Parathyroid adenoma (tissue), 2 donors: ENCODE results near the gene DHRS2.

Source experiments
- H2AFZ ChIP-seq: fragments of 300-600 bp; sonication (generic); one replicate; pipeline ENCODE4 v1.7.0; 2017; ENCODE audit warnings: antibody characterized with exemption, mild to moderate bottlenecking
- H3K27ac ChIP-seq: fragments of 300-600 bp; sonication (generic); one replicate; pipeline ENCODE4 v1.7.0; 2017
- H3K27me3 ChIP-seq: fragments of 300-600 bp; sonication (generic); one replicate; pipeline ENCODE4 v1.7.0; 2017; ENCODE audit warnings: low read length; ENCODE audit not compliant: control insufficient read depth, insufficient read depth
- H3K36me3 ChIP-seq: fragments of 300-600 bp; sonication (generic); one replicate; pipeline ENCODE4 v1.7.0; 2017; ENCODE audit warnings: low read length; ENCODE audit not compliant: control insufficient read depth, insufficient read depth
- H3K4me1 ChIP-seq: fragments of 300-600 bp; sonication (generic); one replicate; pipeline ENCODE4 v1.7.0; 2017; ENCODE audit warnings: control low read depth
- H3K4me2 ChIP-seq: fragments of 300-600 bp; sonication (generic); one replicate; pipeline ENCODE4 v1.7.0; 2017; ENCODE audit warnings: low read length
- H3K4me3 ChIP-seq: fragments of 300-600 bp; sonication (generic); one replicate; pipeline ENCODE4 v1.7.0; 2017; ENCODE audit warnings: low read depth, low read length
- H3K79me2 ChIP-seq: fragments of 300-600 bp; sonication (generic); one replicate; pipeline ENCODE4 v1.7.0; 2017; ENCODE audit warnings: control low read depth
- H3K9ac ChIP-seq: fragments of 300-600 bp; sonication (generic); one replicate; pipeline ENCODE4 v1.7.0; 2017; ENCODE audit warnings: mild to moderate bottlenecking
- H3K9me3 ChIP-seq: fragments of 300-600 bp; sonication (generic); one replicate; pipeline ENCODE4 v1.7.0; 2017; ENCODE audit warnings: low read length; ENCODE audit not compliant: control insufficient read depth
- TF ChIP-seq, protein P1 (sequence below): fragments of 300-600 bp; sonication (generic); IDR thresholded peaks from one replicate; pipeline ENCODE4 v1.7.0; 2017; ENCODE audit warnings: antibody characterized with exemption, mild to moderate bottlenecking
- donor health status: primary hyperparathyroidism.

Gene DHRS2

DNA sequence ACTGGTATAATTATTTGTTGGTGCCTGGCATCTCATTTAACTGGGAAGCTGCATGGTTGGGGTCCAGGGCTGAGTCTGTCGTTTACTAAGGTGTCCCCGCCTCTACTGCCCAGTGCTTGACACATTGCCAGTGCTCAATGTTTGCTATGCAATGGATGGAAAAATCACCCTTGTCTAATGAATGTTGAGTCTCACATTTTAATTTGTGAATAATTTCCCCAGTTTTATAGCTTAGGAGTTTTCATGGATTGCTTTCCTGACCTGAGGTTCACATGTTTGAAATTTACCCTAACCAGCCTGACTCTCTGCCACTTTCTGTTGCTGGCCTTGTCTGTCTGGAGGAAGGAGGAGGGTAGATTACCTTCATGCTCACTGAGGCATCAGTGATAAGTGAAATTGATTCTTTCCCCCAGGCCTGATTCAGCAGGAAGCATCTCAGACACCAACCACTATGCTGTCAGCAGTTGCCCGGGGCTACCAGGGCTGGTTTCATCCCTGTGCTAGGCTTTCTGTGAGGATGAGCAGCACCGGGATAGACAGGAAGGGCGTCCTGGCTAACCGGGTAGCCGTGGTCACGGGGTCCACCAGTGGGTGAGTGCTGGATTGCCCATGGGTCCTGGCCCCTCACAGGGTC lies 2.4 kb downstream of the DHRS2 start:
- no peaks in the 10 kb centered on the region for H3K27me3 ChIP-seq
- peaks cover 46% of the 10 kb centered on the region for H3K4me1 ChIP-seq
- no peak overlapping the region for H3K9ac ChIP-seq
- H2AFZ ChIP-seq, result peak overlapping the region; percentile 43
- no peaks in the 10 kb centered on the region for H3K36me3 ChIP-seq
- no peak overlapping the region for H3K4me2 ChIP-seq
- no peak overlapping the region for H3K4me3 ChIP-seq
- H3K27ac ChIP-seq, result peak overlapping the region; percentile 85
- TF ChIP-seq, protein P1, sequence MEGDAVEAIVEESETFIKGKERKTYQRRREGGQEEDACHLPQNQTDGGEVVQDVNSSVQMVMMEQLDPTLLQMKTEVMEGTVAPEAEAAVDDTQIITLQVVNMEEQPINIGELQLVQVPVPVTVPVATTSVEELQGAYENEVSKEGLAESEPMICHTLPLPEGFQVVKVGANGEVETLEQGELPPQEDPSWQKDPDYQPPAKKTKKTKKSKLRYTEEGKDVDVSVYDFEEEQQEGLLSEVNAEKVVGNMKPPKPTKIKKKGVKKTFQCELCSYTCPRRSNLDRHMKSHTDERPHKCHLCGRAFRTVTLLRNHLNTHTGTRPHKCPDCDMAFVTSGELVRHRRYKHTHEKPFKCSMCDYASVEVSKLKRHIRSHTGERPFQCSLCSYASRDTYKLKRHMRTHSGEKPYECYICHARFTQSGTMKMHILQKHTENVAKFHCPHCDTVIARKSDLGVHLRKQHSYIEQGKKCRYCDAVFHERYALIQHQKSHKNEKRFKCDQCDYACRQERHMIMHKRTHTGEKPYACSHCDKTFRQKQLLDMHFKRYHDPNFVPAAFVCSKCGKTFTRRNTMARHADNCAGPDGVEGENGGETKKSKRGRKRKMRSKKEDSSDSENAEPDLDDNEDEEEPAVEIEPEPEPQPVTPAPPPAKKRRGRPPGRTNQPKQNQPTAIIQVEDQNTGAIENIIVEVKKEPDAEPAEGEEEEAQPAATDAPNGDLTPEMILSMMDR, result no peak
- no peaks in the 10 kb centered on the region for H3K79me2 ChIP-seq
- no peaks in the 10 kb centered on the region for H3K9me3 ChIP-seq

DNA sequence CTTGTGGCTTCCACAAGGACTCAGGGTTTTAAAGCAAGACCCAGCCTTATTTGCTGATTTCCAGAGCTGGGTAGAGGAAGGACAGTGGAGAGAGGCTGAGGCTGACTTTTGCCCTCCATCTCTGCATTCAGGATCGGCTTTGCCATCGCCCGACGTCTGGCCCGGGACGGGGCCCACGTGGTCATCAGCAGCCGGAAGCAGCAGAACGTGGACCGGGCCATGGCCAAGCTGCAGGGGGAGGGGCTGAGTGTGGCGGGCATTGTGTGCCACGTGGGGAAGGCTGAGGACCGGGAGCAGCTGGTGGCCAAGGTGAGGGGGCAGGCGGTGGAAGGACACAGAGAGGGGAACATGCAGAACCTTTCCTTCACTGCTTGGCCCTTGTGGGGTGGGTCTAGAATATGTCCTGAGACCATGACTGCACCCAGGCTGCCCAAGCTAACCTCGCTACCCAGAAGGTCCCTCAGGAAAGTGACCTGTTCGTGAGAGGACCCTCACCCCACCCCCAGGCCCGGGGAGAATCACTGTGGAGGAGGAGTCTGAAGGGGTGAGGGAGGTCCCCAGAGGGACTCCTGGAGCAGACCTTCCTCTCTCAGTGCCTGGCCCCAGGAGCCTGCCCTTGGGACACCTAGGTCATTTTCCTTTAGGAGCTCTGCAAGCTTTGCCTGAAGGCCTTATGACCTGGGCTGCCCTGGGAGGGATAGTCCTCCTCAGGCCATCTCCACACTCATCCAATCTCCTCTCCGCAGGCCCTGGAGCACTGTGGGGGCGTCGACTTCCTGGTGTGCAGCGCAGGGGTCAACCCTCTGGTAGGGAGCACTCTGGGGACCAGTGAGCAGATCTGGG lies 3.1 kb downstream of the DHRS2 start:
- Histone ChIP-seq H3K9ac (no peak overlapping the region), H3K36me3 (no peaks in the 10 kb centered on the region), H3K4me2 (no peak overlapping the region), H3K4me1 (peaks cover 44% of the 10 kb centered on the region), H2AFZ (peak overlapping the region; percentile 43), H3K27me3 (no peaks in the 10 kb centered on the region), H3K79me2 (no peaks in the 10 kb centered on the region), H3K9me3 (no peaks in the 10 kb centered on the region), H3K4me3 (no peak overlapping the region), H3K27ac (peak overlapping the region; percentile 85)
- TF ChIP-seq, protein P1, result no peak

DNA sequence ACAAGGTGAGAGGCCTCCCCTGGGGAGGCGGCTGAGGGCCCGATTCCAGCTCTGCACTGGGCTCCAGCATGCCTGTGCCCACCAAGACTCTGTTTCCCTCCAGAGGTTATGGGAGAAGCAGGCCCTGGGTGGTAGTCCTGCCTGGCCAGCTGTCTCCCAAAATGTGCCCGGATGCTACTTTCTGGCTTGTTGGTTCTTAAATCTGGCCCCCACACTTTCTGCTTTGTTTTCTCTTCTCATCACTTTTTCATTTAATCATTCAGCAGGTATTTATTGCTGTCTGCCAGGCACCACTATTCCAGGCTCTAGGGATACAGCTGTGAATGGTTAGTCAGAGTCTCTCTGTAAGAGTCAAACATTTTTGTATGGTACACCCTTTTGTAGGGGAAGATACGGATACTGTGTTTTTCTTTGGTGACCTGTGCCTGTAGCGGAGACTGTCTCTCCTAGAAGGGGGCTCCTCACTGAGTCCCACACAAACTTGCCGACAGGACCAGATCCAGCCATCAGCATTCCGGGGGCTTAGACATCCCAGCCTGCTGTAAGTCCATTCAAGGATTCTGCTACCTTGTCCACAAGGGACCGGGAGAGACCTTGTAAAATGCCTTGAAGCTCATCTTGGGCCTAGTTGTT lies 3.8 kb downstream of the DHRS2 start:
- Histone ChIP-seq H3K36me3 (no peaks in the 10 kb centered on the region), H3K9me3 (no peaks in the 10 kb centered on the region), H3K79me2 (no peaks in the 10 kb centered on the region), H3K4me3 (no peak overlapping the region), H3K9ac (no peak overlapping the region), H2AFZ (peak overlapping the region; percentile 51), H3K4me2 (no peak overlapping the region), H3K27ac (peak overlapping the region; percentile 85), H3K27me3 (no peaks in the 10 kb centered on the region), H3K4me1 (peaks cover 44% of the 10 kb centered on the region)
- TF ChIP-seq, protein P1, result no peak

DNA sequence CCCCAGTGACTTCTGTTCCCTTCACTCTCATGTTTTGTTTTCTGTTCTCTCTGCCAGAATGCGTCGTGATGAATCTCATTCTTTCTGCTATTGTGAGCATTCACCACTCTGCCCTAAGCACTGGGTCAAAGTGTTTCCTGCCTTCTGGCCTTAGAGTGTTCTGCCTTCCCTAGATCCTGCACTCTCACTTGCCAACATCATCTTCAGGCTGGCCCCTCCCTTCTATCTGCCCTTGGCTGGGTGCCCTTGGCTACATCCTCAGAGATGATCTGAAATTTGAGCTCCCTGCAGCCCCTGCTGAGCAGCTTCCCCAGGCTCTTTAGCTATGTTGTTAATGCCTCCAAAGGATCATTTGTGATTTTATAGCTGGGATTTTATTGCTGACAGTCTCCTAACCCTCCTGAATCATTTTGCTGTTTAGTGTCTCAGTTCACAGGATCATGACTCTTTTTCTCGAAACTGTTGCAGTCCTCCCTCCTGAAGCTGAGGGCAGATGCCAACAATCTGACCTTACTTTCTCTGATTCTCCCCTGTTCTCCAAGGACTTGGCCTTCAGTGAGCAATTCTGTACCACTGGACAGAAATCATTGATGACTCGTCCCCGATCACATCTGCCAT lies 4.5 kb downstream of the DHRS2 start:
- Histone ChIP-seq H3K4me3 (no peak overlapping the region), H3K27ac (peak overlapping the region; percentile 85), H3K79me2 (no peaks in the 10 kb centered on the region), H3K9ac (no peak overlapping the region), H2AFZ (peak overlapping the region; percentile 51), H3K9me3 (no peaks in the 10 kb centered on the region), H3K4me1 (peaks cover 44% of the 10 kb centered on the region), H3K36me3 (no peaks in the 10 kb centered on the region), H3K27me3 (no peaks in the 10 kb centered on the region), H3K4me2 (no peak overlapping the region)
- TF ChIP-seq, protein P1, result no peak
